GM21423 (cell line): ENCODE measurements around the gene MYH2.

ENCODE experiments used
- ATAC-seq: cut with Tn5 transposase; IDR thresholded peaks from one replicate; pipeline ENCODE4 v1.9.1; 2021; ENCODE audit warnings: mild to moderate bottlenecking, moderate library complexity; ENCODE audit not compliant: unreplicated experiment

Gene MYH2

DNA sequence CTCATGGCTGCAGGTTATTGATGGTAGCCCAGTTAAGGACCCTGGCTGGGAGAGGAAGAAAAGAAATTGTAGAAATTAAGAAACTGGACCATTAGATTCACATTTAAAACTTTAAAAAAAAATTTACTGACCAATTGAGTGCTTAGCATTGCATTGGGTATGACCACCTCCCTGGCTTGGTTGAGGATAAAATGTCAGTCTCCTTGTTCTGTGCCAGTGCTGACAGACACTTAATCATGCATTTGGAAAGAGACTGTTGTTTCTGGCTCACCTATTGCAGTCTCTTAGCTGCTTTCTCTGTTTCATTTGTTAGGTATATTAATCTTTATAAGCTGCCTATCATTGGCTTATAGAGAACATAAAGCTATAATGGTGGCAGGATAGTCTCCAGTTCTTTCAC is 32.8 kb downstream of the MYH2 start:
- ATAC-seq: no peak

DNA sequence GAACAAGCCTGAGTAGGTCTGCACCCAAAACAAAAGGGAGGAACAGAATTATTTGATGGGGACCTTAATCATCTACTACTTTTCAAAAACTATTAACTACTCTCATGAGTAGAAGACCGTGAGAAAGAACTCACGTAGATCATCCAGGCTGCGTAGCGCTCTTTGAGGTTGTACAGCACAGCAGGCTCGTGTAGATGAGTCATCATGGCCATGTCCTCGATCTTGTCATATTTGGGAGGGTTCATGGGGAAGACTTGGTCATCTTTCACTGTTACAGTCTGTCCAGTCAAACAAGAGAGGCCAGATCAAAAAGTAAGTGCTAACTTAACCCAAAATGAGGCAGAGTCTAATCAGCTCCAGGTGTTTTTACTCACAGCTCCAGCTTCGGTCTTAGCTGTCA is 33.4 kb downstream of the MYH2 start:
- no peak for ATAC-seq

DNA sequence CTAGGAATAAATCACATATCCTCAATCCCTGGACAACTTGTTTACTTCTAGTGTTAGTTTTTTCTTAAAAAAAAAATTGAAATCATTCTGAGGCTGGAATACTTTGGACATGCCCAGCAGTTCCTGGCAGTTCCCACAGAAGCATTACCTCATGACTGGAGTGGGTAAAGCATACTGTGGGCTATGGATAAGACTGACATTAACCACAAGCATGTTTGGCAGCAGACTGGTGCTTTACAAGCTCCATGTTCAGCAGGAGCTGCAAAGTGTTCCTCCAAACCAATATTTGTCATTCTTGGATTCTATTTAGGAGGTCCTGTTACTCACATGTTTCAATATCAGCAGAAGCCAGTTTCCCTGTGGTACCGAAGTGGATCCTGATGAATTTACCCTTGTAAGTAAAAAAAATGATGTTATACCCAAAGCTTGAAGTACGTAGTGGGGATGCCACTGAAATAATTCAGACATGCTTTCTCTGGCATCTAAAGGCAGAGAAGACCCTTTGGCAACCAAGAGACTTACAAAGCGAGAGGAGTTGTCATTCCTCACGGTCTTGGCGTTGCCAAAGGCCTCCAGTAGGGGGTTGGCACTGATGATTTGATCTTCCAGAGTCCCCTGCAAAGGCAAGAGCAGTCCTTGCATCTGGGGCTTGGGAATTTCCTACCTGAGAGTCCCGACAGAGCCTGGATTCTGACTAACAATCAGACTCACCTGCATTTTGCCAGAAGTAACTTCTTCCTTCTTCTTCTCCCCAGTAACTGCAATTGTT is 36.0 kb downstream of the MYH2 start:
- no peak for ATAC-seq

DNA sequence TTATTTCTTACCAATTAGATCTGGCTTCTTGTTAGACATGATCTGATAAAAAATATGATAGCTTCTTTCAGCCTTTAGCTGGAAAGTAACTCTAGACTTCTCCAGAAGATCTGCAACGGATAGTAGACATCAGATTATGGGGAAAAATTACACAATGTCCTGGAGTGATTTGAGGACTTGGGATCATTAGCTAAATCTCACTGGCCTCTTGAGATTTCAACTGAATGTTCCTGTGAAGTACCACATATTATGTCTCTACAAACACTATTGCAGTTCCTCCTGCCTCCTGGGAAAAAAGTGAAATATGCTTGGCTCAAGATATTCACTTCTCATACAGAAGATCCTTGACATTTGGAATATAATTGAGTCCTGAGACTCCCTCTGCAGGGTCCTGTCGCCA is 36.6 kb downstream of the MYH2 start:
- ATAC-seq: no peak

DNA sequence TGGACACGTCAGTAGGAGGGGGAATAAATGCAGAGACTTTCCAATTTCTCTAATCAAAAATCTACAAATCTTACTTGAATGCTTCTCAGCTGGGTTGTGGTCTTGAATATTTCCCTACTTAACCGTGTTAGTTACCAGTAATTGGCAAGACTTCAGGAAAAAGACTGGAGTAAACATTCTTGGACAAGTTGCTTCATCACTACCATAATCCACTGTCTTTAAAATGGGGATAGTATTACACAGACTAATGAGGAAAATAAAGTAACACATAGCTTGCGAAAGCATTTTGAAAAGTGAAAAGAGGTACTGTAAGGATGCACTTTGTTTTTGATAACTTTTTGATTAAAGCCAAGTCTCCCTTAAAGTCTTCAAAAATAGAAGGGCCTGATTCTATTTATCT is 49.5 kb downstream of the MYH2 start:
- no peak for ATAC-seq

DNA sequence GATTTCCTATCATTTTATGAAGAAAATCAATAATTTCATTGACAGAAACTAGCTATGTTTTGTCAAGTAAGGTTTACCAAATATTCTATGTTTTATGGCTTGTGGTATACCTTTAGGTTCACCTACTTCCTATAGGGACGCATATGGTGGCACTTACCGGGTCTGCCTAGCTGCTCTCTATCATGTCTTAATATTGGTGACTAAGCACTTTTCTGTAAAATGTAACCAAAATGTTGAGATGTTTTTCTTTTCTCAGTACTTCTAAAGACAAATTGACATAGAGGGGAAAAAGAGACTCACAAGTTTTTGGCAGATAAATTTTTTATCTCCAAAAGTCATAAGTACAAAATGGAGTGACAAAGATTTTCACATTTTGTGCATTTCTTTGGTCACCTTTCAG is 57.5 kb downstream of the MYH2 start:
- no peak for ATAC-seq

DNA sequence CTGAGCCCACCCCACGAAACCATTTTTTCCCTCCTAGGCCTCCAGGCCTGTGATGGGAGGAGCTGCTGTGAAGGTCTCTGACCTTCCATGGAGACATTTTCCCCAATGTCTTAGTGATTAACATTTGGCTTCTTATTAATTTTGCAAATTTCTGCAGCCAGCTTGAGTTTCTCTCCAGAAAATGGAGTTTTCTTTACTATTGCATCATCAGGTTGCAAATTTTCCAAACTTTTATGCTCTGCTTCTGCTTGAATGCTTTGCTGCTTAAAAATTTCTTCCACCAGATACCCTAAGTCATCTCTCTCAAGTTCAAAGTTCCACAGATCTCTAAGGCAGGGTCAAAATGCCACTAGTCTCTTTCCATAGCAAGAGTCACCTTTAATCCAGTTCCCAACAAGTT is 67.2 kb downstream of the MYH2 start:
- no peak for ATAC-seq

DNA sequence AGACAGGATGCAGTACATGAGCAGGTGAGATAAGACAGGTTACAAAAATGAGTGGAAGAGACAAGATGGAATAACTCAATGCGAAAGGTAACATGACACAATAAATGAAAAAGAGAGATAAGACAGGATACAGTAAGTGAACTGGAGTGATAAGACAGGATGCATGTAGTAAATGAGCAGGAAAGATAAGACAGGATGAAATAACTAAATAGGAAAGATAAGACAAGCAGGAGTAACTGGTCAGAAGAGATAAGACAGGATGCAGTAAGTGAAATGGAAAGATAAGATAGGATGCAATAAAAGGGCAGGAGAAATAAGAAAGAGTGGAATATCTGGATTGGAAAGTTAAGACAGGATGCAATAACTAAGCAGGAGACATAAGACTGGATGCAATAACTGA is 71.8 kb downstream of the MYH2 start:
- no peak for ATAC-seq

DNA sequence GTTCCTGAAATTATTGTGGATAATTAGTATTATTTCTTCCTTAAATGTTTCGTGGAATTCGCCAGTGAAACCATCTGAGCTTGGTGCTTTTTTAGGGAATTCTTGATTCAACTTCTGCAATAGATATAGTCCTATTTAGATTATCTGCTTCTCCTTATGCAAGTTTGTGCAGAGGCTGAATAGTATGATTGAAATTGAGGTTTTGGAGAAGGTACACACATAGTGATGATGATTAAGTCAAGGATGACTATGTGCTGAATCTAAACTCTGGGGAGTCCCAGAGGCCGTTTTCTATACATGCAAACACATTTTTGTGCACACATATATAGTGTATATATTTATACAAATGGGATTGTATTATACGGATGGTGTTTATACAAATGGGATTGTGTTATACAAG is 74.9 kb downstream of the MYH2 start:
- no peak for ATAC-seq

DNA sequence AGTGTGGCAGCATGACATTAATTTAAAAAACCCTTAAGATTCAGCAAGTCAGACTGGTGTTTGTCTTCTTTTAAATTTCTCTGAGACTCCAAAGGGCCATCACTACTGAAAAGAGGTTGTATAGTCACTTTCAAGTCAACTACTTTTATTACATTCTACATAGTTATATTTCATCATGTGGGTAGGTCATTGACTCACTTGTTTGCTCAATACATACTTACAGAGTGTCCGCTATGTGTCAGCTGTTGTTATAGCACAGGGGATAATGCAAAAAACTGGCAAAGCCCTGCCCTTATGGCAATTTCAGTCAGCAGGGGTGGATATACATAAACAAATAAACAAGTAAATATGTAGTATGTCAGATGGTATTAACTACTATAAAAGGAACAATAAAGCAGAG is 77.6 kb downstream of the MYH2 start:
- no peak for ATAC-seq
